ENCODE data around the gene GLRX. TPM values are rescaled to one million over a fixed set of nuclear protein-coding genes. Genes with fewer than 3 reads are reported as not detected.

Gene GLRX
- total and polyA plus RNA-seq, 2 of the 13 experiments (the other 11 are each of a cell fraction or from before 2014, with no cell fraction given) = 63.8 to 499 TPM

DNA sequence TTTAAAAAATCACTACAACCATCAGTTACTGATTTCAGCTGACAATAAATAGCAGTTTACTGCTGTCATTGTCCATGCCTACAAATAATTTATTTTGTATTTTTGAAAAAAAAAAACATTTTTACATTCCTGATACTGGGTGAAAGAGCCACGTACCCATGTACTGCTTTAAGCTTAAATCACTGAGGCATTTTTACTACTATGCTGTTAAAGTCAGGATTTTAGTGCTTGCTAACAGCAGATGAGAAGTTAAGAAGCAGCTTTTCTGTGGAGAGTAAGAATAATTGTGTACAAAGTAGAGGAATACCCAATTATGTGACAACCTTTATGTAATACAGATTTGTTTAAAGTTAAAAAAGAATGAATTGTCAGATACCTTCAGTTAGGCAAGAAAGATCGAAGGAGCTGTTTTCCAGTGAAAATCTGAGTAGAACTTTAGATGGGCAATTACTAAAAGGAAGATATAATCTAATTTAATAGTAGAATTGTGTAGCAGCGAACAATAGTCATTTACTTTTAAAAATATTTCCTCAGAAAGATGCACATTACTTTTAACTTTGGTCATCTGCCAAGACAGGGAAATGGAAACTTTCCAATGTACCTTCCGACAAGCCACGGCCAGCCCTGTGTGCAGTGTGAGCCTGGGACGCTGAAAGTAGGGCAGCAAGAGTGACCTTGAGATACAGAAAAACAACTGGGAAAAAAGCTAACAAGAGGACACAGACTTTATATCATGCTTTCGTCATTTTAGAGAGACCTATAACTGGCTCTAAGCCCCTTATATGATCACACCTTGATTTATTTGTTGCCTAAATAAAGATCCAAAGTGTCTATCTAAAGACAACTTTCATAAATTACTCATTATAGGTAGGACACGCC, 51.5 kb downstream of the GLRX start:
- 45% methylated on average over 8 of the region's 8 CpGs for WGBS (ENCODE audit: low lambda C conversion rate)
- intact Hi-C loops (cut with micrococcal nuclease; ENCODE audit: unreplicated experiment) (no loop called here), in situ Hi-C loops (cut with HindIII; ENCODE audit: extremely low pct_ligation_motif_present, low pct_unique_long_range_greater_than_20kb) (no loop called here)
- ChIA-PET CTCF (ENCODE audit: low intra/inter-chr PET ratio, low total read pairs) (no interaction called here), POLR2A (interaction anchor here (1.1 to 4.4 kb wide), 7 partner anchors 9 to 124 kb away, joined by 4 to 16 read pairs (median 7); partner anchors contain the start of genes GLRX, RFESD and RHOBTB3)
- Histone ChIP-seq H3K9ac (ENCODE audit: insufficient read depth, low read depth, low read length) (no peak overlapping the region), H3K9me3 (ENCODE audit: low read length) (no peaks in the 10 kb centered on the region), H3K4me1 (ENCODE audit: insufficient read depth, low read length) (peaks cover 26% of the 10 kb centered on the region), H3K27ac (ENCODE audit: extremely low read length, insufficient read depth, low read length) (peak overlapping the region; percentile 36), H2AFZ (ENCODE audit: low read length) (no peak overlapping the region), H3K27me3 (ENCODE audit: control insufficient read depth in 1 of 2, insufficient read depth in 2 of 2, low read length in 2 of 2) (no peaks in the 10 kb centered on the region), H4K20me1 (ENCODE audit: insufficient read depth, low read length) (no peaks in the 10 kb centered on the region), H3K4me3 (replicated peaks in 1 of 3; ENCODE audit: insufficient read depth in 1 of 3, low read depth in 2 of 3, low read length in 3 of 3) (no peak overlapping the region), H3K79me2 (ENCODE audit: insufficient read depth, low read length) (no peaks in the 10 kb centered on the region), H3K36me3 (replicated peaks in 1 of 2; ENCODE audit: control insufficient read depth in 1 of 2, insufficient read depth in 2 of 2, low read length in 2 of 2) (peaks cover 0 to 13% of the 10 kb centered on the region in 2 experiments; a peak in 2 of 5 replicates), H3K4me2 (ENCODE audit: low read depth, low read length) (peak overlapping the region; percentile 34; the same call in 1 of the 2 replicates)
- DNase-seq (ENCODE audit: low spot score) (peak; percentile 69), FAIRE-seq (peak; percentile 71), ATAC-seq (peak; percentile 94)
- BruUV-seq (replicated peaks) = no TSS peak
- no peak for TF ChIP-seq KLF11 (CRISPR knock-in tag; IDR thresholded peaks at IDR 0.05)
- TF ChIP-seq ZBTB7B (CRISPR knock-in tag; IDR thresholded peaks at IDR 0.05) = 0 out of 2 replicates have a peak, but pooled peaks have one; percentile 23
- no peak for TF ChIP-seq ZNF24 (IDR thresholded peaks at IDR 0.05)
- no peak for TF ChIP-seq GTF2F1 (IDR thresholded peaks at IDR 0.05; ENCODE audit: low read length)
- no peak for TF ChIP-seq YEATS4 (CRISPR knock-in tag; IDR thresholded peaks at IDR 0.05; ENCODE audit: borderline replicate concordance)
- TF ChIP-seq MAZ (IDR thresholded peaks at IDR 0.05; ENCODE audit: borderline replicate concordance, low read depth, low read length) = no peak
- TF ChIP-seq MAZ (CRISPR knock-in tag; IDR thresholded peaks at IDR 0.05; ENCODE audit: low read depth) = no peak
- peak; percentile 26; the same call in 1 of the 2 replicates for TF ChIP-seq ZNF614 (CRISPR knock-in tag; IDR thresholded peaks at IDR 0.05; ENCODE audit: borderline replicate concordance)
- TF ChIP-seq MAFG (CRISPR knock-in tag; IDR thresholded peaks at IDR 0.05) = no peak
- no peak for TF ChIP-seq NR2F1 (CRISPR knock-in tag; IDR thresholded peaks at IDR 0.05)
- no peak for TF ChIP-seq ZNF225 (CRISPR knock-in tag; IDR thresholded peaks at IDR 0.05)
- no peak for TF ChIP-seq ZNF234 (CRISPR knock-in tag; conservative IDR thresholded peaks at IDR 0.05)
- TF ChIP-seq, protein P1, sequence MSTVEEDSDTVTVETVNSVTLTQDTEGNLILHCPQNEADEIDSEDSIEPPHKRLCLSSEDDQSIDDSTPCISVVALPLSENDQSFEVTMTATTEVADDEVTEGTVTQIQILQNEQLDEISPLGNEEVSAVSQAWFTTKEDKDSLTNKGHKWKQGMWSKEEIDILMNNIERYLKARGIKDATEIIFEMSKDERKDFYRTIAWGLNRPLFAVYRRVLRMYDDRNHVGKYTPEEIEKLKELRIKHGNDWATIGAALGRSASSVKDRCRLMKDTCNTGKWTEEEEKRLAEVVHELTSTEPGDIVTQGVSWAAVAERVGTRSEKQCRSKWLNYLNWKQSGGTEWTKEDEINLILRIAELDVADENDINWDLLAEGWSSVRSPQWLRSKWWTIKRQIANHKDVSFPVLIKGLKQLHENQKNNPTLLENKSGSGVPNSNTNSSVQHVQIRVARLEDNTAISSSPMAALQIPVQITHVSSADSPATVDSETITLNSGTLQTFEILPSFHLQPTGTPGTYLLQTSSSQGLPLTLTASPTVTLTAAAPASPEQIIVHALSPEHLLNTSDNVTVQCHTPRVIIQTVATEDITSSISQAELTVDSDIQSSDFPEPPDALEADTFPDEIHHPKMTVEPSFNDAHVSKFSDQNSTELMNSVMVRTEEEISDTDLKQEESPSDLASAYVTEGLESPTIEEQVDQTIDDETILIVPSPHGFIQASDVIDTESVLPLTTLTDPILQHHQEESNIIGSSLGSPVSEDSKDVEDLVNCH (CRISPR knock-in tag; IDR thresholded peaks at IDR 0.05) = no peak
- no peak for TF ChIP-seq ZNF841 (CRISPR knock-in tag; IDR thresholded peaks at IDR 0.05; ENCODE audit: borderline replicate concordance)
- no peak for TF ChIP-seq EHMT2 (IDR thresholded peaks at IDR 0.05; ENCODE audit: borderline replicate concordance, low read depth, low read length)
- TF ChIP-seq CENPX (CRISPR knock-in tag; IDR thresholded peaks at IDR 0.05) = no peak
- no peak for TF ChIP-seq ETV5 (CRISPR knock-in tag; IDR thresholded peaks at IDR 0.05; ENCODE audit: borderline replicate concordance)
- TF ChIP-seq ZNF460 (CRISPR knock-in tag; IDR thresholded peaks at IDR 0.05; ENCODE audit: borderline replicate concordance) = no peak
- TF ChIP-seq JUNB (CRISPR knock-in tag; IDR thresholded peaks at IDR 0.05; ENCODE audit: borderline replicate concordance) = no peak
- no peak for TF ChIP-seq MBD4 (IDR thresholded peaks at IDR 0.05; ENCODE audit: borderline replicate concordance, low read length)
- TF ChIP-seq ZNF567 (CRISPR knock-in tag; IDR thresholded peaks at IDR 0.05; ENCODE audit: borderline replicate concordance) = no peak

Data from HepG2 (cell line).